SW480 (cell line): ENCODE results near the gene DGLUCY.
"Not testable (repeated sequence)": the region's sequence is repeated elsewhere in the genome, so short reads cannot be mapped to it uniquely, and the experiment has no call there.

Experiments used
- DNase-seq: peaks from one replicate; pipeline ENCODE4 v3.0.0-alpha.2; 2016; ENCODE audit warnings: low spot score

DGLUCY gene

DNA sequence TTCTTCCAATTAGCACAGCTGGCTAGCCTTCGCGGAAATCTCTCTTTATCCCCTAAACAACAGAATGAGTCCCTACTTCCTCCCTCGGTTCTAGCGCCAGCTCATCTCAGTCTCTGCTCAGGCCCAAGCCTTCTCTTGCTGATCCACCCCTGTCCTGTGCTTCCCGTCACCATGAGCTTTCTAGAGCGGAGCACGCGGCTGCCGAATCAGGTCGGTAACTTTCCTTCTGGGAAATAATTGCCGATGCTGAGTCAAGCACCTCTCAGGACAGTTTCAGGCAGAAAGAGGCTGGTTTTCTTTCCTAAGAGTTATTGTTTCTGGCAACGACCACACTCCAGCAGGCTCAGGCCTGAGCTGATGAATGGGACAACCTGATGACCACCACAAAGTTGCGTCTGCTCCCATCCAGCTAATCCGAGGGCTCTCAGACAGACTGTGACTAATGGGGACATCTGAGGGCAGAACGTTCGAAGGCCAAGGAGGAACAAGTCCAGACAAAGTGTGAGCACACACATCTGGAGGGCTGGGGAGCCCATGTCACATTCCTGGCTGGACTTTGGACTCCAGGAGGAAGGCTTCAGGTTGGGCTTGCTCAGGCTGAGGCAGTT lies 144.2 kb downstream of the DGLUCY start:
- DNase-seq = no peak

- no peak for DNase-seq
Measured at GRCh38 chr14:91258876-91259275, 145.0 kb downstream of the DGLUCY start.

DNA sequence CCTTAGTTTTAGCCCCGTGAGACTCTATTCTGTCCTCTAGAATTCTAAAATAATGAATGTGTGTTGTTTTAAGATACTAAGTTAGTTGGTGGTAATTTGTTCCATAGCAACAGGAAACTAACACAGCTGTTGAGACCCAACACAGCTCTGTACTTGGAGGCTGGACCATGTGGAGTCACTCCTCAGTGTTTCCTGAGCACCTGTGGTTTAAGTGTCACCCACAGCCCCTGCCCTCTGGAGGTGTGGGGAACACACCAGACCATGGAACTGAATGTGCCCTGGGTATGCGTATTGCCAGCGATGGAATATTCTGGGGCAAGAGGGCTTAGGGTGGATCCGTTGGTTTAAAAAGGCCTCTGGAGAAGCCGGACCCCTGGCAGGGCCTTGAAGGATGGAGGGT lies 147.2 kb downstream of the DGLUCY start:
- DNase-seq = no peak

DNA sequence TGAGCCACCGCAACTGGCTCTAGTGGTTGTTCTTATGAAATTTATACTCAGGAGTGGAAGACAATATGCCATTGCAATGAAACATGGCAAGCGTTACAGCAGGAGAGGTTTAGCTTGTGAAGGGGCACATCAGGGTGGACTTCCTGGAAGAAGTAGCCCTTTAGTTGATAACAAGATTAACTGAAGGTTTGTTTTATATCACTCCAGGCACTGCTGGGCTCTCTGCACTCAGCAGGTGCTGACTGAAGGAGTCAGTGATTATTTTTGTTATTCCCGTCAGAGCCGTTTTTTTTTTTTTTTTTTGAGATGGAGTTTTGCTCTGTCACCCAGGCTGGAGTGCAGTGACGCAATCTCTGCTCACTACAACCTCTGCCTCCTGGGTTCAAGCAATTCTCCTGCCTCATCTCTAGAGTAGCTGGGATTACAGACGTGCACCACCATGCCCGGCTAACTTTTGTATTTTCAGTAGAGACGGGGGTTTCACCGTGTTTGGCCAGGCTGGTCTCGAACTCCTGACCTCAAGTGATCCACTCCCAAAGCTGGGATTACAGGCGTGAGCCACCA lies 148.2 kb downstream of the DGLUCY start:
- no peak for DNase-seq

- DNase-seq = no peak
Measured at GRCh38 chr14:91263329-91263728, 149.5 kb downstream of the DGLUCY start.

DNA sequence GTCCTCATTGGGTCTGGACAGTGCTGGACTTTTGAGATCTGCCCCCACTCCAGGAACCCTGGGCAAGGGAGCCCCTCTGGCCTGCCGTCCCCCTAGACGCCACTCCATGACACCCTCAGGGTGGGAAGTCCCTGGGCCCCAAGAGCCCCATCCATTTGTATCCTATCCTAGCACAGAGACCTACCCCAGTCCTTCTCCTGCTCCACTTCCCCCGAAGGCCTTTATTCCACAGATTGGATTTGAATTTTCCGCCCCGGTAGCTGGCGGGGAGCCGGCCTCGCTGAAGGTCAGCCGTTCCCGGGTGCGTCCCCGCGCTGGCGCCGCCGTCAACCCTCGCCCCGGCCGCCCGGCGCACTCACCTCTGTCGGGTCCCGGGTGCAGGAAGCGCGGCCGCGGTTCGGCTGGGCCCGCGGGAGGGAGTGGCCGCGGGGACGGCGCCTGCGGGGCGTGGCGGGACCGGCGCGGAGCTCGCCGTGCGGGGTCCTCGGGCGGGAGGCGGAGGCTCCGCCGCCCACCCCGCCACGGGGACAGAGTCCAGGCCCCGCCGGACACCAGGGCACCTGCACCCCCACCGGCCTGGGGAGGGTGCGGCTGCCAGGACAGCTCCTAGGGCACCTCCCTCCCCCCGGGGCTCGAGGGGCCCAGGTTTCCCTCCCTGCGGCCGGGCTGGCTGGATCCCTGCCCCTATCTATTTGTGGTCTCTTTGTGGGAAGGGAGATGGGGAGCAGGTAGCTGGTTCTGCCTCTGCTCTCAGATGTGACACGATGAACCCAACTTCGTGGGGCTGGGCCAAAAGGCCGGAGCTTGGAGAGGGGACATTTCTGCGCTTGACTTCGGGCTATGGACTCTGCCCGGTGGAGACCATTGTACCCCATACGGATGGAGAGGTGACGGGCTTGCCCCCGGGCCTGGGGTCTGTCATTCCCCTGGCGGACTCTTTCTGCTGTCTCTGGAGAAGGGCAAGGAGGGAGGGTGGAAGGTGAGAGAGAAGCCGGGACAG lies 150.6 kb downstream of the DGLUCY start:
- no peak for DNase-seq

DNA sequence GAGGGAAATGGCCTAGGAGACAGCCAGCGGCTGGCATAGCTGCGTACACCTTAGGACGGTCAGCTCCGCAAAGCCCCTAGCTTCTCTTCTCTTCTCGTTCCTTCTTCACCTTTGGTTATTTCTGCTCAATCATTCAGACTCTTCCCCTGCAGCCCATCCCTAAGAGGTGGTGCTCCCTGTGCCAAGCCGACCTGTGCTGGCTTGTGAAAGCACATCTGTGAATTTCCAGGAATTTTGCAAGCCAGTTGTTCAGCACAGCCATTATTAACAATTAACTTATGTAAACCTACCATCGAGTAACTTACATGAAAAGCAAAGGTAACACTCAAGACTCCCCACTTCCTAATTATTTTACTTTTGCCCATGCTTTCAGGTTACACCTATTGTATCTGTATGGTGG lies 151.5 kb downstream of the DGLUCY start:
- DNase-seq = no peak

DNA sequence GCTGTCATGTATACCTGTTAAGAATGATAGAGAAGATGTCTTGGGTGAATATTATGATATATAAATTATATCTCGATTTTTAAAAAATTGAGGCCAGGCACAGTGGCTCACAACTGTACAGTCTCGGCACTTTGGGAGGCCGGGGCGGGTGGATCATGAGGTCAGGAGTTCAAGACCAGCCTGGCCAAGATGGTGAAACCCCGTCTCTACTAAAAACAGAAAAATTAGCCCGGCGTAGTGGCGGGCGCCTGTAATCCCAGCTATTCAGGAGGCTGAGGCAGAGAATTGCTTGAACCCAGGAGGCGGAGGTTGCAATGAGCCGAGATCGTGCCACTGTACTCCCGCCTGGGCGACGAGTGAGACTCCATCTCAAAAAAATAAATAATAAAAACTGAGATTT lies 152.4 kb downstream of the DGLUCY start:
- not testable (repeated sequence) for DNase-seq

- DNase-seq = no peak
Measured at GRCh38 chr14:91267965-91268437, 154.1 kb downstream of the DGLUCY start.

GRCh38 chr14:91269076-91269991 lies 155.5 kb downstream of the DGLUCY start:
- no peak for DNase-seq

DNA sequence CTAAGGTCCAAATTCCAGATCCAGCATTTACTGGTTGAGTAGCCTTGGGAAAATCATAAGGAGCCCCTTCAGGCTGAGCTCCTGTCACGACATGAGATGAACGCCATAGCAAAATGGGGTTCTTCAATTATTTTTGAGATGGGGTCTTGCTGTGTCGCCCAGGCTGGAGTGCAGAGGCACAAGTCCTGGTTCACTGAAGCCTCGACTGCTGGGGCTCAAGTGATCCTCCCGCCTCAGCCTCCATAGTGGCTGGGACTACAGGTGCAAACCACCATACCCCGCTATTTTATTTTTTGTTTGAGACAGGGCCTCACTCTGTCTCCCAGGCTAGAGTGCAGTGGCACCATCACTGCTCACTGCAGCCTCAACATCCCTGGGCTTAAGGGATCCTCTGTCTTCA lies 156.3 kb downstream of the DGLUCY start:
- DNase-seq = no peak

DNA sequence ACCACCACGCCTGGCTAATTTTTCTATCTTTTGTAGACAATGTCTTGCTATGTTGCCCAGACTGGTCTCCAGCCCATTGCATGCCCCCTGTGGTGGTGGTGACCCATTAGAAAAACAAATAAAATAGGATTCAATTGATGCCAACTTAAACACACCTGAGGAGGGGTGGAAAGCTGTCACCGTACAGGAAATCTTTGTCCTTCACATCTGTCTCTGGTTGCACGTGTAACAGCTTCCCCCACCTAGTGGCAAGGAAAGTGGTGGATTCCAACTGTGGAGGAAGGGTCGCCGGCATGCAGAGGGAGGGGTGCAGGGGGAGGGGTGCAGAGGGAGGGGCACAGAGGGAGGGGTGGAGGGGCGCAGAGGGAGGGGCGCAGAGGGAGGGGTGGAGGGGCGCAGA lies 156.7 kb downstream of the DGLUCY start:
- no peak for DNase-seq

- no peak for DNase-seq
Measured at GRCh38 chr14:91271639-91272038, 157.8 kb downstream of the DGLUCY start.

- DNase-seq = no peak
Measured at GRCh38 chr14:91272341-91273272, 158.7 kb downstream of the DGLUCY start.

DNA sequence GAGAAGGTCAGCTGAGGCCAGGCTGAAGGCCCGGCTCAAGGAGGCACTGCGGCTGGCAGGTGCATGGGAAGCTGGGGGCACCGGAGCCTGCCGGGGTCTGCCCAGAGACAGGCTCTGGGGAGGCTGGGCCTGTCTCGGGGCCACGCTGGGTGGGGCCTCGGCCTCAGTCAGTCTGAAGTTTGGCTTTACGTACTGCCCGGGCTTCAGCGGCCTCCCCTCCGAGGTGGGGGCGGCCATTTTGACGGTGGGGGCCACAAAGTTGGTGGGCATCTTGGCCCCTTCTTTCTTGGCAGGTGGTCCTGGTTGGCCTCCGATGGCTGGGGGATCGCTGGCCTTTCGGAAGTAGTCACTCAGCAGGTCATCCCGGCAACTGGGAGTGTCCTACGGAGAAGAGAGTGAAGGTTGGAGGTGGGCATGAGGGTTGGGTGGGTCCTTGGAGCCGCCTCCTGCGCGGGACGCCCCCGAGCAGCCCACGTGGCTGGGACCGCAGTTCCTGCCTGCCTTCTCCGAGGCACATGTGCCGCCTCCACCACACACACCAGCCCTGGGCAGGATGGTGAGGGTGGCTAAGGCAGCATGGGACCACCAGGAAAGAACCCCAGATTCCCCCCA lies 159.5 kb downstream of the DGLUCY start:
- no peak for DNase-seq

GRCh38 chr14:91273885-91274273 lies 160.0 kb downstream of the DGLUCY start:
- DNase-seq = no peak

DNA sequence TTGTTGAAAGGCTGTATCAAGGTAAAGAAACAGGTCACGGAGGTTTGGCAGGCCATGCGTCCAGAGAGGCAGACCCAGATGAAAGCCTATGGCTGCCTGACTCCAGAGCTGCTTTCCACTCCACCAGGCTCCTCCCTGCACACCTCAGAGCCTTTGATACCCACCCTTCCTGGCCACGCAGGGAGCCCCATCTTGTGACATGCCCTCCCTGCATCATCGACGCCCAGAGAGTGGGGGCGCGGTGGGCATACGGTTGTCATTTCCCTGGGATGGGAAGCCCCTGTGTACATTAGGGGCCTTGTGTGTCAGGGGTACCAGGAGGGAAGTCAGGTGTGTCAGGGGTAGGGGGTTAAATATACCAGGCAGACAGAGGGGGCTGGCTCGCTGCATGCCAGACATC lies 160.9 kb downstream of the DGLUCY start:
- no peak for DNase-seq
